ENCODE results near the gene RGS7. TPM values are rescaled to one million over a fixed set of nuclear protein-coding genes. Genes with fewer than 3 reads are reported as not detected.

Gene RGS7
- total and polyA plus RNA-seq, 2 of the 8 experiments (the other 6 are each of a cell fraction or from before 2014, with no cell fraction given), result 1.6 to 3.0 TPM

DNA sequence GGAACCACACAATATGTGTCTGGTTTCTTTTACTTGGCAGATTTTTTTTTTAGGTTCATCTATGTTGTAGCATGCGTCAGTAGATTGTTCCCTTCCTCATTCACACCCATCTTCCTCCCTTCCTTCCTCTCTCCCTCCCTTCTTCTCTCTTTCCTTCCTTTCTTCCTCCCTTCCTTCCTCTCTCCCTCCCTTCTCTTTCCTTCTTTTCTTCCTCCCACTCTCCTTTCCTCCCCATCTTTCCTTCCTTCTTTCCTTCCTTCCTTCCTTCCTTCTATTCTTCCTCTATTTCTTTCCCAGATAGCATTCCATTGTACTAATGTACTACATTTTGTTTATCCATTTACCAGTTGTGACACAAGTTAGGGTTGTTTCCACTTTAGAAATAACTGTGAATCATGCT is 218.0 kb downstream of the RGS7 start (continued):
- TF ChIP-seq MAX (IDR thresholded peaks at IDR 0.05), result no peak
